ENCODE results near the gene ZNF506. TPM values are rescaled to one million over a fixed set of nuclear protein-coding genes. Genes with fewer than 3 reads are reported as not detected.
"Not testable (repeated sequence)": the region's sequence is repeated elsewhere in the genome, so short reads cannot be mapped to it uniquely, and the experiment has no call there.

Gene ZNF506
- 10.0 TPM for total RNA-seq

DNA sequence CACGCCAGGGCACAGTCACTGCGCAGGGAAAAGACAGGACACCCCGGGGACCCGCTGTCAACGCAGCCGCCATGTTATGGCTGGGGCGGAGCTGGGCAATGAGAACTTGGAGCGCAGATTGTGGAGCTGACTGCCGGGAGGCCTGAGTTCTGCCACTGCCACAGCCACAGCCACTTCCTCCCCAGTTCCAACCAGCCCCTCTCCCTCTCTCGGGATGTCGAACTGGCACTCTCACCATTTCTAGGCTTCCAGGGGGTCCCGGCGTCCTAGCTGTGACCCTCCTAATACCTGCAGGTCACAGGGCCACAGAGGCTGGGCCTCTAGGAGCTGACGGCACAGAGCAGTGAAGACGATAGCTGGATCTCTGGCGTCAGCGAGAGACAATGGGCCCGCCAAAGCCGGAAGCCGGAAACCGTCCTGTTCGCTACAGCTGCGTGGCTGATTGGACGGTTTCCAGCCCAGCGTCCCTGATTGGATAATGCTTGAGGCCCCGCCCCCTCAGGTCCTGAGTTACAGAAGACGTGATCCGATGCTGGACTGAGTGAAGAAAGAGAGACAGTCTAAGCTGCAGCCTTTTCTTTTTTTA lies at the start of gene ZNF506:
ZNF506 (minus strand) TSS at position 385 of the 586 bp plus-strand sequence; CDS start at position 238, 147 bp downstream.
- ATAC-seq, result peak; percentile 100

DNA sequence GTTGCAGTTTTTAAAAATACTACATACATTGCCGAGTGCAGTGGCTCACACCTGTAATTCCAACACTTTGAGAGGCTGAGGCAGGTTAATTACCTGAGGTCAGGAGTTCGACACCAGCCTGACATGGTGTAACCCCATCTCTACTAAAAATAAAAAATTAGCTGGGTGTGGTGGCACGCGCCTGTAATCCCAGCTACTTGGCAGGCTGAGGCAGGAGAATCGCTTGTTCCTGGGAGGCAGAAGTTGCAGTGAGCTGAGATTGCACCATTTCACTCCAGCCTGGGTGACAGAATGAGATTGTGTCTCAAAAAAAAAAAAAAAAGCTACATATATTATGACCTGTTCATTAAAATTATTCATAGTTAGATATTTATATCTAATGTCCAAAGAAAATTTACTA lies 48.5 kb upstream of the ZNF506 start:
- not testable (repeated sequence) for ATAC-seq

DNA sequence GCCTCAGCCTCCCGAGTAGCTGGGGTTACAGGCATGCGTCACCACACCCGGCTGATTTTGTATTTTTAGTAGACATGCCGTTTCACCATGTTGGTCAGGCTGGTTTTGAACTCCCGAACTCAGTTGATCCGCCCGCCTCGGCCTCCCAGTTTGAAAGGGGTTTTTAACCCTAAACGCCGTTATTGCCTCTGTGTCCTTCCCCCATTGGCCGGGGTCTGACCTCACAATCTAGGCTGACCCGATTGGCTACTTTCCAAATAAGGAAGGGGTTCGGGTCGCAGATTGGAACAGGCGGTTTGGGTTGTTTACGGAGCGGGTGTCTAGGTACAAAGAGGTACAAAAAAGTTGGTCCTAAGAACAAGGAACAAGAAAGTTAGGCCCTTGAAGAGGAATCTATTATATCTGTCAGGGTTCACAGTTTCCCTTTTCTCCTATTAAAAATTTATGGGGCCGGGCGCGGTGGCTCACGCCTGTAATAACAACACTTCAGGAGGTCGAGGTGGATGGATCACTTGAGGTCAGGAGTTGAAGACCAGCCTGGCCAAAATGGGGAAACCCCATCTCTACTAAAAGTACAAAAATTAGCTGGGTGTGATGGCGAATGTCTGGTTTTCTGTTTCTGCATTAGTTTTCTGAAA lies 45.2 kb upstream of the ZNF506 start:
- no peak for ATAC-seq

DNA sequence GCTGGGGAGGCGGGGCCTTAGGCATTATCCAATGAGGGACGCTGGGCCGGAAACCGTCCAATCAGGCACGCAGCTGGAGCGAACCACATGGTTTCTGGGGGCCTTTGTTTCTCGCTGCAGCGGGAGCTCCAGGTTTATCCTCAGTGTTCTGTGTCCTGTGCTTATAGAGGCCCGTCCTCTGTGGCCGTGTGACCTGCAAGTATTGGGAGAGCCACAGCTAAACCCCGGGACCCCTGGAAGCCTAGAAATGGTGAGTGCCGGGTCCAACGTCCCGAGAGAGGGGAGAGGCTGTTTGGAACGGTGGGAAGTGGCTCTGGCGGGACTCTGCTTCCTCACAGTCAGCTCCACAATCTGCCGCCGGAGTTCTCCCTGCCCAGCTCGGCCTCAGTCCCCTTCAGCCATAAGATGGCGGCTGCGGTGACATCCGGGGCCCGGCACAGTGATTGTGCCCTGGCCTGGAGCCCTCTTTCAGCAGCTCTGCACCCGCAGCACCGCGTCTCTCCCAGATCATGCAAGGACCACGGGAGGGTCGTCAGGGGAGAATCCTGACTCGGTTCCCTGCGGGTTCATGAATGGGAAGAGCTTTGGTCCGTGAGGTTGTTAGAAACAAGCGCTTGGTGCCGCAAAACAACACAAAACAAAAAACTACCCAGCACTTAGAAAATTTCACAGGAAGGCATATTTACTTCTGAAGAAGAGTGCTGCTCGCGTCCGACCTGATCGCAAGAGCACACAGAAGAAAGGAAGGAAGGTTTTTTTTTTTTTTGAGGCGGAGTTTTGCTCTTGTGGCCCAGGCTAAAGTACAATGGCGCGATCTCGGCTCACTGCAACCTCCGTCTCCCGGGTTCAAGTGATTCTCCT lies 44.4 kb upstream of the ZNF506 start, which contains the start of gene ZNF253:
ZNF253 (plus strand) TSS at position 133 of the 861 bp plus-strand sequence; CDS start at position 248, 115 bp downstream.
- ATAC-seq, result peak; percentile 100

DNA sequence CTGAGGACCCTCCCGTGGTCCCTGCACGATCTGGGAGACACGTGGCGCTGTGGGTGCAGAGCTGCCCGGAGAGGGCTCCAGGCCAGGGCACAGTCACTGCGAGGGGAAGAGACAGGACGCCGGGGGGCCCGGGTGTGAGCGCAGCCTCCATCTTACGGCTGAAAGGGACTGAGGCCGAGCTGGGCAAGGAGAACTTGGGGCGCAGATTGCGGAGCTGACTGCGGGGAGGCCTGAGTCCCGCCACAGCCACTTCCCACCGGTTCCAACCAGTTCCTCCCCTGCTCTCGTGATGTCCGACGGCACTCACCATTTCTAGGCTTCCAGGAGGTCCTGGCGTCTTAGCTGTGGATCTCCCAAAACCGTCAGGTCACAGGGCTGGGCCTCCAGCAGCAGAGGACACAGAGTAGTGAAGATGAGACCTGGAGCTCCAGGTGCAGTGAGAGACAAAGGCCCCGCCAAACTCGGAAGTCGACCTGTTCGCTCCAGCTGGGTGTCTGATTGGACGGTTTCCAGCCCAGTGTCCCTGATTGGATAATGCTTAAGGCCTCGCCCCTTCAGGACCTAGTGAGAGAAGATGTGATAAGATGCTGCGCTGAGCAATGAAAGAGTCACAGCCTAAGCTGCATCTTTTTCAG lies 39.3 kb upstream of the ZNF506 start:
- no peak for ATAC-seq

DNA sequence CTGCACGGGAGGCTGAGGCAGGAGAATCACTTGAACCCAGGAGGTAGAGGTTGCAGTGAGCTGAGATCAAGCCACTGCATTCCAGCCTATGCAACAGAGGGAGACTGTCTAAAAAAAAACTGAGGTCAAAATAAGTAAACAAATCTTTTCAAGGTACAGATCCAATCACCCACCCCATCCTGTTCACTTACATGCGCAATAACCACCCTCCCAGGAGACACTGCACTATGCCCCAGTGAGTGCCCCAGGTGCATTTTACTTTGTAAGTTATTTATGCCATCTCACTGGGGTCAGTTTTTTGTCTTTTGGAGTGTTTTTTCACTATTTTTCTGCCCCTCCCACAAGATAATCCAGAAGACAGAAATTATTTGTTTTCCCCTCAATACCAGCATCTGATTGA lies 37.2 kb upstream of the ZNF506 start:
- no peak for ATAC-seq

DNA sequence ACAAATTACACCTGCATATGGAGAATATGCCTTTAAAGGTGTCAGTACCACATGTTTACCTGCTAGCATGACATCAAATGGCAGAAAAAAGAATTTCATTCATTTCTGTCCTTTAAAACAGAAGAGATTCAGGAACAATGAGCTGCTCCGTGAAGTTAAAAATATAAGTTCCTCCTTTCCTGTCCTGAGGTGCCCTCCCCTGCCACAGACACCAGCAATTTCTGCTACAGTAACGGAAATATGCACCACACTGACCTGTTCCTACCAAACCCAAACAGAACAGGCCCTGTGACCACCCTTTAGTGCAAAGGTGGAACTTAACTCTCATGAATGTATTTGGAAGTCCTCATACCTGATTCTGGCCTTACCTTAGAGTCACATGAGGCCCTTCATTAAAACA lies 30.2 kb upstream of the ZNF506 start:
- ATAC-seq, result not testable (repeated sequence)

DNA sequence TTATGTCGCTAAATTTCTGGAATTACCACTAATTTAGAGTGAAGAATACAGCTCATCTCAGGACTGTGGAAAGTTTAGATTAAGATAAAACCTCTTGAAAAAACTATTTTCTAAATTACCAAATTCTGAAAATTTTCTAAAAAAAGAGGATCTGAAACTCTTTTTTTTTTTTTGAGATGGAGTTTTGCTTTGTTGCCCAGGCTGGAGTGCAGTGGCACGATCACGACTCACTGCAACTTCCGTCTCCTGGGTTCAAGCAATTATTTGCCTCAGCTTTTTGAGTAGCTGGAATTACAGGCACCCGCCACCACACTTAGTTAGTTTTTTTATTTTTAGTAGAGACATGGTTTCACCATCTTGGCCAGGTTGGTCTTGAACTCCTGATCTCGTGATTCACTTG lies 27.5 kb upstream of the ZNF506 start:
- no peak for ATAC-seq

DNA sequence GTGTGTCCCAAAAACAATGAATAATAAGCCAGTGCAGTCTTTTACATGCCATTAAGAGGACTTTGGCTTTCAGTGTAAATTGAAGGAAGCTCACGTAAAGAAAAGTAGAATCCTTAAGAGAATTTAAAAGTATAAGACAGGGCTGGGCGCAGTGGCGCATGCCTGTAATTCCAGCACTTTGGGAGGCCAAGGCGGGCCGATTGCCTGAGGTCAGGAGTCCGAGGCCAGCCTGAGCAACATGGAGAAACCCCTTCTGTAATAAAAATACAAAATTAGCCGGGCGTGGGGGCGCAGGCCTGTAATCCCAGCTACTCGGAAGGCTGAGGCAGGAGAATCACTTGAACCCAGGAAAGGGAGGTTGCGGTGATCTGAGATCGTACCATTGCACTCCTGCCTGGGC lies 26.2 kb upstream of the ZNF506 start:
- ATAC-seq, result no peak

DNA sequence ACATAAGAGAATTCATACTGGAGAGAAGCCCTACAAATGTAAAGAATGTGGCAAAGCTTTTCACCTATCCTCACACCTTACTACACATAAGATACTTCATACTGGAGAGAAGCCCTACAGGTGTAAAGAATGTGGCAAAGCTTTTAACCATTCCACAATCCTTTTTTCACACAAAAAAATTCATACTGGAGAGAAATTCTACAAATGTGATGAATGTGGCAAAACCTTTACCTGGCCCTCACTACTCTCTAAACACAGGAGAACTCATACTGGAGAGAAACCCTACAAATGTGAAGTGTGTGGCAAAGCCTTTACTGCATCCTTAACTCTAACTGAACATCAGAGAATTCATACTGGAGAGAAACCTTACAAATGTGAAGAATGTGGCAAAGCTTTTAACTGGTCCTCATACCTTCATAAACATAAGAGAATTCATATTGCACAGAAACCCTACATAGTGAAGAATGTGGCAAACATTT lies 14.0 kb upstream of the ZNF506 start:
- no peak for ATAC-seq

DNA sequence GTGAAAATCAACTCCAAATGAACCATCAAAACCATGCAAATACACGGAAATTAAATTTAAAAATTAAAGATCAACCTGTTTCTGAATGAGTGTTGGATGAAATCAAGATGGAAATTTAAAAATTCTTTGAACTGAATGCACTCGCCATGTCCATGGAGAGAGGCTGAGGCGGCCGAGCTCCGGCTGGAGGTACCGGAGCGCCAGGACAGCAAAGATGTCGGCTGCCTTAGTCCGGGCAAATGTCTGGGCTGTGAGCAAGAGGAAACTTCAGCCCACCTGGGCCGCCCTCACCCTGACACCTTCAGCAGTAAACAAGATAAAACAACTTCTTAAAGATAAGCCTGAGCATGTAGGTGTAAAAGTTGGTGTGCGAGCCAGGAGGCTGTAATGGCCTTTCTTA lies 5.3 kb upstream of the ZNF506 start:
- no peak for ATAC-seq

DNA sequence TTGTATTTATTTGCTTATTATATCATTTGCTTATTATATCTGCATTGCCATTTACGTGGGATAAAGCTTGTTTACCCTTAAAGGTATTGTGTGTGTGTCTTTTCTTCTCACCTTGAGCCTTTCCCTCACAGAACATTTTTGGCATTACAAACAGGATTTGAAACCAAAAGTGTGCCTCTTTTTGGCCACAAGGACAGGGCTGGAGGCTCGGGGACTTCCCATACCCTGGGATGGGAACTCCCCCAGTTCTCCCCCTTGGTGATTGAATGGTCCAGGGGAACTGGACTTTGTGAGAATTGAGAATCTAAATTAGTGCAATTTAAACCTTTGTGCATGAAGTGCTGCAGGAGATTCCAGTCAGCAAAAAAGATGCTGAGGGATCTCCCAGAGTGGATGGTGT lies 2.4 kb upstream of the ZNF506 start:
- ATAC-seq, result no peak

DNA sequence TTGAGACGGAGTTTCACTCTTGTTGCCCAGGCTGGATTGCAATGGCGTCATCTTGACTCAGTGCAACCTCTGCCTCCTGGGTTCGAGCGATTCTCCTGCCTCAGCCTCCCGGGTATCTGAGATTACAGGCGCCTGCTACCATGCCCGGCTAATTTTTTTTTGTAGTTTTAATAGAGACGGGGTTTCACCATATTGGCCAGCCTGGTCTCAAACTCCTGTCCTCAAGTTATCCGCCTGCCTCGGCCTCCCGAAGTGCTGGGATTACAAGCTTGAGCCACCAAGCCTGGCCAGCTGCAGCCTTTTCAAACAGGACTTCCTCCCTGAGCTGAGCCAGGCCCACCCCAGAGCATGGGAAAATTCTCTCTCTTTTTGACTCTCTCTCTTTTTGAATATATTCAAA lies 426 bp upstream of the ZNF506 start:
- not testable (repeated sequence) for ATAC-seq

DNA sequence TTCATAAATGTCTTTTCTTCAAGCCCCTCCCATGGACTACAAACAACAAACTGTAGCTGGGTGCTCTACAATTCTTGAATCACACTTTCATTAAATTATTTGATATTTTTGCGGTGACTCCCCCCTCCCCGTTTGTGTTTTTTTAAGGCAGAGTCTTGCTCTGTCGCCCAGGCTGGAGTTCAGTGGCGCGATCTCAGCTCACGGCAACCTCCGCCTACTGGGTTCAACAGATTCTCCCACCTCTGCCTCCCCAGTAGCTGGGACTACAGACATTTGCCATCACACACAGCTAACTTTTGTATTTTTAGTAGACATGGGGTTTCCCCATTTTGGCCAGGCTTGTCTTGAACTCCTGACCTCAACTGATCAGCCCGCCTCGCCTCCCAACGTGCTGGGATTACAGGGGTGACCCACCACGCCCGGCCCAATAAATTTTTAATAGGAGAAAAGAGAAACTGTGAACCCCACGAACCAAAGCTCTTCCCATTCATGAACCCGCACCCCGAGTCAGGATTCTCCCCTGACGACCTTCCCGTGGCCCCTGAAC lies 703 bp downstream of the ZNF506 start:
- ATAC-seq, result no peak

DNA sequence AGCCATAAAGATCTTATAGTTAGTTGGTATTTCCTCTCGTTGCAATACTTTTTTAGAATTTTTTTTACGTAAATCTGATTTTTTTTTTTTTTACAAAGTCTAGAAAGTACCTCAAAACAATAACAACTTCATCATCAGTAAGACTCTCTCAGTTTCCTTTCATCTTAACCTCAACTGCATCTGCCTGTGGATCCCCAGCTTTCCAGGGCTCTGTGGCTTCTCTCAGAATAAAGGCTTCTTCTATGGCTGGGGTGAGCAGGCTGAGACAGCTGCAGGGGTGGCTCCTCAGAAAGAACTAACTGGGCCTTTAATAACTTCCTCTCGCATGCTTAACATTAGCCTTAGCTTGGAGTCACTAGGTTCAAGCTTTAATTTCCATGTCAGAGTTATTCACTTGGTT lies 4.2 kb downstream of the ZNF506 start:
- ATAC-seq, result no peak

DNA sequence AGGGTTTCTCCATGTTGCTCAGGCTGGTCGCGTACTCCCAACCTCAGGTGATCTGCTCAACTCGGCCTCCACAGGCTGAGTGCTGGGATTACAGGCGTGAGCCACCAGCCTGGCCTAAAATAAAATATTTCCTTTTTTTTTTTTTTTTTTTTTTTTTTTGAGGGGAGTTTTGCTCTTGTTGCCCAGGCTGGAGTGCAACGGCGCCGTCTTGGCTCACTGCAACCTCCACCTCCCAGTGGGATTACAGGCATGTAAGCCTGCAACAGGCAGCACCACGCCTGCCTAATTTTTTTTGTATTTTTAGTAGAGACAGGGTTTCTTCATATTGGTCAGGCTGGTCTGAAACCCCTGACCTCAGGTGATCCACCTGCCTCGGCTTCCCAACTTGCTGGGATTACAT lies 4.9 kb downstream of the ZNF506 start:
- no peak for ATAC-seq

DNA sequence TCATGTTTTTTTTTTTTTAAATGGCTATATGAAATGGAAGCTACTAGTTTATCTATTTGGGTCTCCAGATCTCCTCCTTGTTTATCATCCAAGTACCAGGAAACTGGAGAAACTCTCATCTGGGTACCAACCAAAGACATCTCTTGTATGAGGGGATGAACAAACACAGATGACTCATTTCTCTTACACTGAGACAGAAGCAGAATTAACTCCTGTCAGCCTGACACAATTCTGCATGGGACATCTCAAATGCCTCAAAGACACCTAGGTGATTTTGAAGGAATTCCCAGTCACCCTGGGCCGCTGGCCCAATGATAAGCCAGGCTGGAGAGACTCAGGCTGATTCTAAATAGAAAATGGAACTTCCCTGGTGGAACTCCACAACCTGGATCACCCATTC lies 9.6 kb downstream of the ZNF506 start:
- ATAC-seq, result not testable (repeated sequence)

DNA sequence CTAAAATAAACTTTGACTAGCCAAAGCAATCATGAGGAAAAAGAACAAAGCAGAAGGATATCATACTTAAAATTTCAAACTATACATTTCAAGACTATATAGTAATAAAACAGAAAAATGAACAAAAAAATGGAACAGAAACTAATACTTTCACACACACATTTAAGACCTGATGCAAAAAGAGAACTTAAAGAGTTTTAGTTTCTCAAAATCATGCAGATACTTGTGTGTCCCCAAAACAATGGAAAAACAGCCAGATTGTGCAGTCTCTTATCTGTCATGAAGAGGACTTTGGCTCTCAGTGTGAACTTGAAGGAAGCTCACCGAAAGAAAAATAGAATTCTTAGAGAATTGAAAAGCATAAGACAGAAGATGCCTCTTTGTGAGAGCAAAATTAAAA lies 16.1 kb downstream of the ZNF506 start:
- ATAC-seq, result no peak

DNA sequence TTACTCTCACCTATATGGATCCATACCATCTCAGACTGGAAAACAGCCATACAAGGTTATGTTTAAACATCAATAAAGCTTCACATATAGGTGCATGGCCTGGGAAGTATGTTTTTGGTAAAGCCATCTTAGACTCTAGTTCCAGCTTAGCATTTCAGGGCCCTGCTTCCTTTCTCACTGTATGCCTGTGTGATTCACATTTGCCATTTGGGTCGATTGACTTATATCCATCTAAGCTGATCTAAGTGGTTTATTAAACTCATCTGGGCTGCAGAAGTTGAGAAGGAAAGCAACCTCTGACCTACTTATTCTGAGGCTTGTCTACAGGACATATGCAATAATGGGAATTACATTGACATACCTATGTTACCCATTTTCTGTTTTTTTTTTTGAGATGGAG lies 33.5 kb downstream of the ZNF506 start:
- no peak for ATAC-seq

DNA sequence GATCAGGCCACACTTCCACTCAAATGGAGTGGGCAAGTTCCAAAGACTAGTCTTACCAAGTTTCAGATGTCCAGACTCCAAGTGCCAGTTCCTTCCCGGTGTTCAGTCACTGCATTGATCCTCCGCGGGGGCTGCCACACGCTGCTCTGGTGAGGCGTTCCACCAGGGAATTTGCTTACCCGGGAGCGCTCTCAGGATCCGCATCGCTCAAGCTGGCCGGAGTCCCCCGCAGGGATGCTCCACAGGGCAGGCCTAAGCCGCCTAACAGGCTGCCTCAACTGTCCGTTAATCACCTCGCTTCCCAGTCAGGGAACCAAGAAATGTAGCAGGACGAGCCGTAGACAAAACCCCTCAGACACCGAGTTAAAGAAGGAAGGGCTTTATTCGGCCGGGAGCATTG lies 36.1 kb downstream of the ZNF506 start:
- not testable (repeated sequence) for ATAC-seq

DNA sequence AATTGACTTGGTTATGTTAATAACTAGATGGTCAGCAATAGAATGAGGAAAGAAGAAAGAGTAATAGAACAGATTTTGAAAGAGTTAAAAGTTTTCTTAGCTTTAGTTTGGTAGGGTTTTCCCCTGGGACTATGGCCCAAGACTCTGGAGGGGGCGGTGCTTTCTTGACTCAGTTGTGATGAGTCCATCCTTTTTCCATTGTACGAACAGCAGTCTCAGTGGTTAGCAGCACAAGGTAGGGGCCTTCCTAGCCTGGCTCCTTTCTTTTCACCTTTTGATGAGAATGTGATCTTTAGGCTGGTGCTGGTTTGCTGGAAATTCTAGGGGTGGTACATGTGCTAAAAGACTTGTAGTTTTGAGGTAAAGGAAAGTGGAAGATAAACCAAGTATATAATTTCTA lies 38.8 kb downstream of the ZNF506 start:
- no peak for ATAC-seq

DNA sequence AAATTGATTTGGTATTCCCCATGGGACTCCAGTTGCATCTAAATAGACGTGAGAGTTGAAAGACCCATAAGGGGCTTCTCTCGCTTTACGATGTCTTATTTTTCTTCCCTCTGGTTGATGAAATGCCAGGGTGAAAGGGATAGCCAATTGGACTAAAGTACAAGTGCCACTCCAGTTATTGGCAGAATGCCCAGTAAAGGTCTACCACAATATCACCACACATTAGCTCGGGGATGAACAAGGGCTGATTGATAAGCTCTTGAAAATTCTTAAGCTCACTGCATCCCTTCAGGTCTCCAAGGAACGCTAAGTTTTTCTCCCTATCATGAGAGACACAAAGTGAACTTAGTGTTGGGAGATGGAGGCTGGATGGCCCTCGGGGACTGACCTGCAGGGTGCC lies 39.8 kb downstream of the ZNF506 start:
- not testable (repeated sequence) for ATAC-seq

DNA sequence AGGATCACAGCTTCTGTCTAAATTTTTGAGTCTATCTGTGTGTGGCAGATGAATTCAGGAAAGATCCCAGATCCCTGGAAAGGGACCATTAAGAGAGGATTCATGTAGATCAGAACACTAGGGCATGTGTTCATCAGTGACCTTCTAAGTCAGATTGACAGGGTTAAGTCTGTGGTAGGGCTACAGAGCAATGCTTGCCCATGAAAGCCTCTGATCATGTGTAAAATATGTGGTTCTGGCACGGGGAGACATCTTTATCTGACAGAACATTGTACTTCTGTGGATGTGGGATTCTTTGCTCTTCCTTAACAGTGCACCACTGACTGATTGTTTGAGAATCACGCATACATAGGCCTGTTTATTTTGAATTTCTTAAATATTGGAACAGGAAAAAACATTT lies 42.9 kb downstream of the ZNF506 start:
- ATAC-seq, result no peak
